Retinal pigment epithelial cell (primary cell): ENCODE measurements around the gene ZFP90.

Experiments
- DNase-seq: peaks from one replicate; pipeline ENCODE4 v3.0.0-alpha.2; 2010; ENCODE audit warnings: low read depth
- H3K4me3 ChIP-seq: 2 replicates; pipeline ENCODE4 v1.5.1; 2011; ENCODE audit warnings: mild to moderate bottlenecking, low read length, control low read depth, moderate library complexity
- TF ChIP-seq, protein P1 (sequence below): conservative IDR thresholded peaks from 2 replicates; pipeline ENCODE4 v1.5.1; 2011; ENCODE audit warnings: low read depth, low read length, control low read depth, inconsistent platforms

The ZFP90 gene

DNA sequence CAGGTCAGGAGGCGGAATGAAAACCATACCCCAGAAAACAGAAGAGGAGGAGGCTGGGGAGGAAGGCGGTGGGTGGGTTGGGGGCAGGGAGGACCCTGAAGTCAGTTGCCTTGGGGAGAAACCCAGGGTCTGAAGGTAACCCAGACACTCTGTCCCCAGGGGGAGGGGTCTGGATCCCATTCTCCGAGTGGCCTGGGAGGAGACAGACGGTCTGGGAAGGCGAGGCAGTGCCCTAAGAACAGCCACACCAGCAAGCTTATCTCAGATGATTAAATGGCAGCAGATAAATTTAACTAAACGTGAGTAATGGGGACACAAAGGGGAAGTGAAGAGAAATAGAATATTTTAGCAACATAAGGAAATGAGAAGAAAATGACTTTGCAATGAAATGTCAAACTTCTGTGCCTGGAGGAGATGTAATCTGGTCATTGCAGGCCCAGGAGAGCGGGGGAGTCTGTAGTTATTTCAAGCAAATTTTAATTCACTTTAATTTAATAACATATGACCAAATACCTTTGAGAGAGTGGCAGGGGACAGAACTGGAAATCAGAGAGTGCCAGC, 21.4 kb upstream of the ZFP90 start:
- DNase-seq, result no peak
- H3K4me3 ChIP-seq, result no peak overlapping the region
- TF ChIP-seq, protein P1, sequence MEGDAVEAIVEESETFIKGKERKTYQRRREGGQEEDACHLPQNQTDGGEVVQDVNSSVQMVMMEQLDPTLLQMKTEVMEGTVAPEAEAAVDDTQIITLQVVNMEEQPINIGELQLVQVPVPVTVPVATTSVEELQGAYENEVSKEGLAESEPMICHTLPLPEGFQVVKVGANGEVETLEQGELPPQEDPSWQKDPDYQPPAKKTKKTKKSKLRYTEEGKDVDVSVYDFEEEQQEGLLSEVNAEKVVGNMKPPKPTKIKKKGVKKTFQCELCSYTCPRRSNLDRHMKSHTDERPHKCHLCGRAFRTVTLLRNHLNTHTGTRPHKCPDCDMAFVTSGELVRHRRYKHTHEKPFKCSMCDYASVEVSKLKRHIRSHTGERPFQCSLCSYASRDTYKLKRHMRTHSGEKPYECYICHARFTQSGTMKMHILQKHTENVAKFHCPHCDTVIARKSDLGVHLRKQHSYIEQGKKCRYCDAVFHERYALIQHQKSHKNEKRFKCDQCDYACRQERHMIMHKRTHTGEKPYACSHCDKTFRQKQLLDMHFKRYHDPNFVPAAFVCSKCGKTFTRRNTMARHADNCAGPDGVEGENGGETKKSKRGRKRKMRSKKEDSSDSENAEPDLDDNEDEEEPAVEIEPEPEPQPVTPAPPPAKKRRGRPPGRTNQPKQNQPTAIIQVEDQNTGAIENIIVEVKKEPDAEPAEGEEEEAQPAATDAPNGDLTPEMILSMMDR, result no peak

DNA sequence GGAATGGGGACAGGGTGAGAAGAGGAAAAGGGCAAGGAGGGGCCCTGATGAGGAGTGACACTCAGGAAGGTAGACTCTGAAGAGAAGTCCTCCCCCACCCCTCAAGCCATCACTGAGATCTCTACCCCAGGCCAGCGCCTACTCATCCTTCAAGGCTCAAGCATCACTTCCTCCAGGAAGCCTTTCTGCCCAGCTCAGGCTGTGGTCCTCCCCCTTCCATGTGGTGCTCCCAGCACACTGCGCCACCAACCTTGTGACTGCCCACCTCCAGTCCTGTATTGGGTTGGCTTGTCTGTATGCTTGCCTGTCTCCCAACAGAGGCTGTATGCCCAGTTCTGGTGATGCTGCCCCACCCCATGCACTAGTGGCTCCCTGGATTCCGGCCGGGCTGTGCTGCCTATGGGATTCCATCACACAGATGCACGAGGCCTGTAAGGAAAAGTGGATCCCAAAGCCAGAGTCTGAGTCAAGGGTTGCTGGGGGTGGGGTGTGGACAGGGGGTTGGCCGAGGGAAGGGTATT, 19.8 kb upstream of the ZFP90 start:
- H3K4me3 ChIP-seq, result no peak overlapping the region
- DNase-seq, result no peak
- TF ChIP-seq, protein P1, result no peak

DNA sequence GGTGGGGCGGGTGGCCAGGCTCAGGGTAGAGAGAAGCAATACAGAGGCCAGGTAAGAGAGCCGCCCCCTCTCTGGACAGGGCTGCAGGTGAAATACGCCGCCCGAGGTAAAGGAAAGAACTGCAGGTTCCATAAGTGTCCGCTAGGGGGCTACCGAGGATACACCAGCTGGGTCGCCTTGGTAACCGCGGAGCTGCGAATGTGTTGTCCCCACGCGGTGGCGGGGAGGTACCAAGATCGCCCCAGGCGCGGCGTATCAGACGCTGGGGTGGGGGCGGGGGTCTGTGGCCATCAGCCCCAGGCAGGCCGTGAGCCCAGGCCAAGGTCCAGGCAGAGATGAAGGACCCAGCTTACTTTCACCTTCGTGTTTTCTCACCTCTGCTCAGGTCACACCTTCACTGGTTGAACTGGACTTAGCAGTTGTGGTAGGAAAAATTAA, 18.4 kb upstream of the ZFP90 start:
- peak overlapping the region; percentile 17 for H3K4me3 ChIP-seq
- no peak for DNase-seq
- TF ChIP-seq, protein P1, result peak; percentile 99

DNA sequence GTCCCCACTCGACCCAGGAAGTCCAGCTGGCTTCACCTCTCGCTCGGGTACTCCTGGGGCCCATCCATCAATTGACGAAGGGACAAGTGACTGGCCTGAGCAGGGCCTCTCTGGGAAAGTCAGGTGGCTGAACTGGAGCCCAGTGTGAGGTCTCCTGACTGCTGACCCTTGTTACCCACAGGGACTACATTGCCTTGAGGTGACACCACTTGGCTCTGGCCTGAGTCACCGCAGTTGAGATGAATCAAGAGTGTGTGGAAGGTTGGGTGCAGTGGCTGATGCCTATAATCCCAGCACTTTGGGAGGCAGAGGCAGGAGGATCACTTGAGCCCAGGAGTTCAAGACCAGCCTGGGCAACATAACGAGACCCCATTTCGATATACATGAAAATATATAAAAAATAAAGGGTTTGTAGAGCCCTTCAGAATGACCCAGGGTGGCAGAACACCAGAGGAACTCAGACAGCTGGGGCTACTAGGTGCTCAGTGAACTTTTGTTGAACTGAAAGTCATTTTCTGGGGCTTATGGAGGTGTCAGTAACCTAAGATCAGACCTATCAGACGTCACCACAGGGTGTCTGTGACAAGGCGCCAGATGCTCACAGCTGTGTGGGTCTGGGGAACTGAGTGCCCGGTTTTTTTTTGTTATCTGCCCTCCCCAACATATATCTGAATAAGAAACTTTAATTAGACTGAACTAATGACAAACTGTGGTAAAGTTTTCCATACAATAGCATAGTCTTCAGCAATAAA, 14.8 kb upstream of the ZFP90 start:
- DNase-seq, result no peak
- H3K4me3 ChIP-seq, result no peak overlapping the region
- TF ChIP-seq, protein P1, result no peak

DNA sequence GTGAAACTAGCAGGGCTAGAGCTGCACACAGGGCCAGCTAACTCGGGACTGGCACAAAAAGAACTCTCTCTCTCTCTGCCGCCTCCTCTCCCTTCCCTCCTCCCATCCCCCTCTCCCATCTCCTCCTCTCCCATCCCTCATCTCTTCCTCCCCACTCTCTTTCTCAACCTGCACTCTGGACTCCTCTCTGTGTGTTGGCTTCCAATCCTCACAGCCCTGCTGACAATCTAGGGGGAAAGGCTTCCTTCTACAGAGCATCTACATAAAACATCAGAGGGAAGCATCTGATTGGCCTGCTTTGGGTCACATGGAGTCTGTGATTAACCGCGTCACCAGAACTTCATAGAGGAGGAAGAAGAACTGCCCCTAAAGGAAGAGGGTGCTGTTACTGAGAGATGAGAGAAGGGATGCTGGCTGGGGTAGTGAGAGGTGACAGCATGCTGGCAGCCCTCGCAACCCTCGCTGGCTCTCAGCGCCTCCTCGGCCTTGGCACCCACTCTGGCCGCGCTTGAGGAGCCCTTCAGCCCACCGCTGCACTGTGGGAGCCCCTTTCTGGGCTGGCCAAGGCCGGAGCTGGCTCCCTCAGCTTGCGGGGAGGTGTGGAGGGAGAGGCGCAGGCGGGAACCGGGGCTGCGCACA, 12.8 kb upstream of the ZFP90 start:
- no peak overlapping the region for H3K4me3 ChIP-seq
- DNase-seq, result no peak
- TF ChIP-seq, protein P1, result no peak

DNA sequence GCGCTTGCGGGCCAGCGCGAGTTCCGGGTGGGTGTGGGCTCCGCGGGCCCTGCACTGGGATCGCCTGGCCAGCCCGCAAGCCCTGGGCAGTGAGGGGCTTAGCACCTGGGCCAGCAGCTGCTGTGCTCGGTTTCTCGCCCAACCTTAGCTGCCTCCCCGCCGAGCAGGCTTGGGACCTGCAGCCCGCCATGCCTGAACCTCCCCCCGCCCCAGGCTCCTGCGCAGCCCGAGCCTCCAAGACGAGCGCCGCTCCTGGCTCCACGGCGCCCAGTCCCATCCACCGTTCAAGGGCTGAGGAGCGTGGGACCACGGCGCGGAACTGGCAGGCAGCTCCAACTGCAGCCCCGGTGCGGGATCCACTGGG, 12.3 kb upstream of the ZFP90 start:
- TF ChIP-seq, protein P1, result no peak
- no peak overlapping the region for H3K4me3 ChIP-seq
- no peak for DNase-seq
